ENCODE results near the gene KRT15. TPM values are rescaled to one million over a fixed set of nuclear protein-coding genes. Genes with fewer than 3 reads are reported as not detected.

Gene KRT15
- total RNA-seq, 1 experiment from 2014 or later, result 83.0 TPM

DNA sequence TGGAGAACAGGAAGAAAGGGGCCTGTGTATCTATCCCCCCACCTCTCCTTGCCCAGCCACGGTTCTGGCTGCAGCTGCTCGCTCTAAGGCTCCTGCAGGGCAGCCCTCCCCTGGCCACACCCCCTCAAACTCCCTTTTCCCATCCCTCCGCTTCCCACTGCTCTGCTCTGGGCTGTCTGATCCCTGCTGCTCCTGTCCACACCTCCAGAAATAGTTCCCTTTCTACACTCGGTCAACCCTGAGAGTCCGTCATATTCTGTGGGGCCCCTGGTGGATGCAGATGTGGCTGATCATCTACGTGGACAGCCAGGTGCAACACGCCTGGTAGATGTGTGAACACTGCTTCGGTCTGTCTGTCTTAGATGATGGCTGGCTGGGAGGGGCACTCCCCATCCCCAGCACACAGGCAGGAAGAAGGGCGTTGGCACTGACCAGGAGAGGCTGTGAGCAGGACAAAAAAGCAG lies 28.7 kb upstream of the KRT15 start:
- Mint-ChIP-seq H3K4me1 (ENCODE audit: low read depth, unreplicated experiment) (peaks cover 90% of the 10 kb centered on the region), H3K4me3 (ENCODE audit: low read depth, unreplicated experiment) (peak overlapping the region; percentile 62), H3K27me3 (ENCODE audit: unreplicated experiment) (no peaks in the 10 kb centered on the region), H3K9me3 (ENCODE audit: low read depth, unreplicated experiment) (no peaks in the 10 kb centered on the region), H3K36me3 (ENCODE audit: insufficient read depth, unreplicated experiment) (peaks cover 31% of the 10 kb centered on the region), H3K27ac (ENCODE audit: unreplicated experiment) (peak overlapping the region; percentile 92)
- peak; percentile 85 for DNase-seq
- TF ChIP-seq CTCF (IDR thresholded peaks at IDR 0.05; ENCODE audit: unreplicated experiment), result no peak
- CTCF ChIA-PET, result interaction anchor here (0.8 to 7.7 kb wide), 27 partner anchors 11 to 1844 kb away, joined by 3 to 471 read pairs (median 20); partner anchors contain the start of genes EIF1, KRT15, KRT17 and KRT19
- intact Hi-C loops (cut with micrococcal nuclease; ENCODE audit: unreplicated experiment), result loop anchor here (1.0 kb wide), 1 partner anchor 22 kb away; no protein-coding TSS in a partner anchor
- BruUV-seq (replicated peaks), result no TSS peak

GRCh38 chr17:41546819-41547218 lies 28.1 kb upstream of the KRT15 start:
- Mint-ChIP-seq H3K4me1 (ENCODE audit: low read depth, unreplicated experiment) (peaks cover 90% of the 10 kb centered on the region), H3K4me3 (ENCODE audit: low read depth, unreplicated experiment) (peak overlapping the region; percentile 62), H3K27me3 (ENCODE audit: unreplicated experiment) (no peaks in the 10 kb centered on the region), H3K27ac (ENCODE audit: unreplicated experiment) (peak overlapping the region; percentile 92), H3K36me3 (ENCODE audit: insufficient read depth, unreplicated experiment) (peaks cover 31% of the 10 kb centered on the region), H3K9me3 (ENCODE audit: low read depth, unreplicated experiment) (no peaks in the 10 kb centered on the region)
- TF ChIP-seq CTCF (IDR thresholded peaks at IDR 0.05; ENCODE audit: unreplicated experiment), result no peak
- CTCF ChIA-PET, result interaction anchor here (0.6 to 7.7 kb wide), 6 partner anchors 11 to 359 kb away, joined by 3 to 471 read pairs (median 44); partner anchors contain the start of genes KRT15 and KRT19
- no TSS peak for BruUV-seq (replicated peaks)
- intact Hi-C loops (cut with micrococcal nuclease; ENCODE audit: unreplicated experiment), result loop anchor here (1.0 kb wide), 1 partner anchor 22 kb away; no protein-coding TSS in a partner anchor
- no peak for DNase-seq

GRCh38 chr17:41545829-41546410 lies 27.2 kb upstream of the KRT15 start:
- no TSS peak for BruUV-seq (replicated peaks)
- Mint-ChIP-seq H3K4me1 (ENCODE audit: low read depth, unreplicated experiment) (peaks cover 95% of the 10 kb centered on the region), H3K36me3 (ENCODE audit: insufficient read depth, unreplicated experiment) (peaks cover 31% of the 10 kb centered on the region), H3K27me3 (ENCODE audit: unreplicated experiment) (no peaks in the 10 kb centered on the region), H3K27ac (ENCODE audit: unreplicated experiment) (peak overlapping the region; percentile 92), H3K9me3 (ENCODE audit: low read depth, unreplicated experiment) (no peaks in the 10 kb centered on the region), H3K4me3 (ENCODE audit: low read depth, unreplicated experiment) (no peak overlapping the region)
- TF ChIP-seq CTCF (IDR thresholded peaks at IDR 0.05; ENCODE audit: unreplicated experiment), result no peak
- CTCF ChIA-PET, result interaction anchor here (7.7 kb wide), 1 partner anchor 21 kb away, joined by 471 read pairs; the partner anchor contains the start of genes KRT15 and KRT19
- intact Hi-C loops (cut with micrococcal nuclease; ENCODE audit: unreplicated experiment), result no loop called here
- DNase-seq, result no peak

- no peak for DNase-seq
- peak overlapping the region; percentile 28 for H3K4me3 Mint-ChIP-seq (ENCODE audit: low read depth, unreplicated experiment)
- peak overlapping the region; percentile 56 for H3K27ac Mint-ChIP-seq (ENCODE audit: unreplicated experiment)
- intact Hi-C loops (cut with micrococcal nuclease; ENCODE audit: unreplicated experiment), result no loop called here
- BruUV-seq (replicated peaks), result TSS peak; percentile 16
- CTCF ChIA-PET, result interaction anchor here (0.7 to 7.7 kb wide), 11 partner anchors 11 to 741 kb away, joined by 3 to 471 read pairs (median 3); partner anchors contain the start of genes KRT15, KRT17 and KRT19
- peaks cover 31% of the 10 kb centered on the region for H3K36me3 Mint-ChIP-seq (ENCODE audit: insufficient read depth, unreplicated experiment)
- H3K27me3 Mint-ChIP-seq (ENCODE audit: unreplicated experiment), result no peaks in the 10 kb centered on the region
- no peak for TF ChIP-seq CTCF (IDR thresholded peaks at IDR 0.05; ENCODE audit: unreplicated experiment)
- no peaks in the 10 kb centered on the region for H3K9me3 Mint-ChIP-seq (ENCODE audit: low read depth, unreplicated experiment)
- H3K4me1 Mint-ChIP-seq (ENCODE audit: low read depth, unreplicated experiment), result peaks cover 98% of the 10 kb centered on the region
These were observed 26.2 kb upstream of the KRT15 start for GRCh38 chr17:41544935-41545334.
